HCT116 (cell line): ENCODE measurements around the gene HFE.

Source experiments
- CEBPB ChIP-seq: IDR thresholded peaks from 2 replicates; pipeline ENCODE4 v1.6.1; 2012; ENCODE audit warnings: low read depth
- EGR1 ChIP-seq: IDR thresholded peaks from 2 replicates; pipeline ENCODE4 v1.6.1; 2012; ENCODE audit warnings: low read depth
- EZH2 ChIP-seq: fragments of 200-600 bp; sonication (generic); IDR thresholded peaks from 2 replicates; pipeline ENCODE4 v1.6.1; 2017; ENCODE audit warnings: antibody characterized with exemption, mixed run types
- JUND ChIP-seq: IDR thresholded peaks from 2 replicates; pipeline ENCODE4 v1.6.1; 2012
- POLR2A ChIP-seq: IDR thresholded peaks from 2 replicates; pipeline ENCODE4 v1.7.0; 2011; ENCODE audit warnings: borderline replicate concordance; ENCODE audit not compliant: insufficient read depth, insufficient read length; ENCODE audit errors: extremely low read depth
- POLR2AphosphoS5 ChIP-seq: IDR thresholded peaks from 2 replicates; pipeline ENCODE4 v1.6.1; 2011; ENCODE audit warnings: mild to moderate bottlenecking, low read depth, low read length, moderate library complexity
- SP1 ChIP-seq: IDR thresholded peaks from 2 replicates; pipeline ENCODE4 v1.6.1; 2012; ENCODE audit warnings: low read depth
- SRF ChIP-seq: IDR thresholded peaks from 2 replicates; pipeline ENCODE4 v1.6.1; 2012; ENCODE audit warnings: low read depth
- YY1 ChIP-seq: IDR thresholded peaks from 2 replicates; pipeline ENCODE4 v1.6.1; 2011; ENCODE audit warnings: low read length, low read depth, moderate library complexity, mild to moderate bottlenecking; ENCODE audit not compliant: insufficient replicate concordance; ENCODE audit errors: extremely low read depth
- ZNF274 ChIP-seq: fragments of 200-500 bp; sonication (Bioruptor generic); IDR thresholded peaks from 2 replicates; pipeline ENCODE4 v1.6.1; 2014; ENCODE audit warnings: mild to moderate bottlenecking, low read depth, low read length, inconsistent platforms
- TF ChIP-seq, protein P1 (sequence below), 3 experiments: fragments of 200-600 bp in 1 of 3; sonication (generic) in 1 of 3; IDR thresholded peaks in 2 of 3; conservative IDR thresholded peaks in 1 of 3; 2 replicates each; pipeline ENCODE4 v1.5.1; 2012 to 2017; ENCODE audit warnings: low read depth in 2 of 3, low read length in 2 of 3, antibody characterized with exemption in 1 of 3, borderline replicate concordance in 1 of 3, control low read depth in 1 of 3, mild to moderate bottlenecking in 1 of 3, mixed read lengths in 1 of 3, mixed run types in 1 of 3, moderate library complexity in 1 of 3; ENCODE audit not compliant: insufficient read depth in 1 of 3
- TF ChIP-seq, protein P2 (sequence below): IDR thresholded peaks from 2 replicates; pipeline ENCODE4 v1.6.1; 2011; ENCODE audit warnings: mild to moderate bottlenecking, low read length, moderate library complexity; ENCODE audit not compliant: insufficient replicate concordance; ENCODE audit errors: extremely low read depth
- TF ChIP-seq, protein P3 (sequence below): IDR thresholded peaks from 2 replicates; pipeline ENCODE4 v1.6.1; 2012
- TF ChIP-seq, protein P4 (sequence below): IDR thresholded peaks from 2 replicates; pipeline ENCODE4 v1.6.1; 2012; ENCODE audit warnings: low read depth

DNA sequence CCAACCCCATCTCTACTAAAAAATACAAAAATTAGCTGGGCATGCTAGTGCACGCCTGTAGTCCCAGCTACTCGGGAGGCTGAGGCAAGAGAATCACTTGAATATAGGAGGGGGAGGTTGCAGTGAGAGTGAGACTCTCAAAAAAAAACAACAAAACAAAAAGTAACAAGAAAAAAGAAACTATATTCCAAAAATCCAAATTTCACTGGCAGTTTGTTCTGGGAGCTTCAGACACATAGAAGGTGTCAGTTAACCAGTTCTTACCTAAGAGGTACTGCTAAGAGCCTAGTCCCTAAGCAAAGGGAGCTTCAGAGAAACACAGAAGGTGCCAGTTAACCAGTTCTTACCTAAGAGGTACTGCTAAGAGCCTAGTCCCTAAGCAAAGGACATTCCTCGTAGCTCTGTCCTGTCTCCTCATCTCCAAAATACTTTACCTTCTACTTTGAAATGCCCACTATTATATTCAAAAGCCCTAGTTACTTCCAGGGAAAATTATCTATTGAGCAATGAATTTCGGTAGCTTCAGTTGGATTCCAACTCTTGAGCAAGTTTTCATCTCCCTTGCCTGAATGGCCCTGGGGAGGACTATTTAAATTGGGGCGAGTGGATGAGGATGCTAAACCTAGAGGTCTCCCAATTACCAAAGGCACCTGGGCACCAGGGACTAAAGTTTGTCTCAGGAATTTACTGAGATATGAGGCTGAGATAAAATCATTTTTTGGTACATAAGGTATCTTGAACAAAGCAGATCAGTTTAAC is 41.0 kb downstream of the HFE start:
- TF ChIP-seq, protein P1, sequence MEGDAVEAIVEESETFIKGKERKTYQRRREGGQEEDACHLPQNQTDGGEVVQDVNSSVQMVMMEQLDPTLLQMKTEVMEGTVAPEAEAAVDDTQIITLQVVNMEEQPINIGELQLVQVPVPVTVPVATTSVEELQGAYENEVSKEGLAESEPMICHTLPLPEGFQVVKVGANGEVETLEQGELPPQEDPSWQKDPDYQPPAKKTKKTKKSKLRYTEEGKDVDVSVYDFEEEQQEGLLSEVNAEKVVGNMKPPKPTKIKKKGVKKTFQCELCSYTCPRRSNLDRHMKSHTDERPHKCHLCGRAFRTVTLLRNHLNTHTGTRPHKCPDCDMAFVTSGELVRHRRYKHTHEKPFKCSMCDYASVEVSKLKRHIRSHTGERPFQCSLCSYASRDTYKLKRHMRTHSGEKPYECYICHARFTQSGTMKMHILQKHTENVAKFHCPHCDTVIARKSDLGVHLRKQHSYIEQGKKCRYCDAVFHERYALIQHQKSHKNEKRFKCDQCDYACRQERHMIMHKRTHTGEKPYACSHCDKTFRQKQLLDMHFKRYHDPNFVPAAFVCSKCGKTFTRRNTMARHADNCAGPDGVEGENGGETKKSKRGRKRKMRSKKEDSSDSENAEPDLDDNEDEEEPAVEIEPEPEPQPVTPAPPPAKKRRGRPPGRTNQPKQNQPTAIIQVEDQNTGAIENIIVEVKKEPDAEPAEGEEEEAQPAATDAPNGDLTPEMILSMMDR (IDR thresholded peaks at IDR 0.05 in 2 of 3, conservative IDR thresholded peaks at IDR 0.05 in 1 of 3; ENCODE audit: borderline replicate concordance in 1 of 3, insufficient read depth in 1 of 3, low read depth in 2 of 3, low read length in 2 of 3): no peak
- TF ChIP-seq POLR2A (no peak), SP1 (no peak), EZH2 (no peak), ZNF274 (no peak), SRF (no peak), YY1 (no peak), JUND (no peak), CEBPB (no peak), EGR1 (no peak), POLR2AphosphoS5 (no peak)
- TF ChIP-seq, protein P2, sequence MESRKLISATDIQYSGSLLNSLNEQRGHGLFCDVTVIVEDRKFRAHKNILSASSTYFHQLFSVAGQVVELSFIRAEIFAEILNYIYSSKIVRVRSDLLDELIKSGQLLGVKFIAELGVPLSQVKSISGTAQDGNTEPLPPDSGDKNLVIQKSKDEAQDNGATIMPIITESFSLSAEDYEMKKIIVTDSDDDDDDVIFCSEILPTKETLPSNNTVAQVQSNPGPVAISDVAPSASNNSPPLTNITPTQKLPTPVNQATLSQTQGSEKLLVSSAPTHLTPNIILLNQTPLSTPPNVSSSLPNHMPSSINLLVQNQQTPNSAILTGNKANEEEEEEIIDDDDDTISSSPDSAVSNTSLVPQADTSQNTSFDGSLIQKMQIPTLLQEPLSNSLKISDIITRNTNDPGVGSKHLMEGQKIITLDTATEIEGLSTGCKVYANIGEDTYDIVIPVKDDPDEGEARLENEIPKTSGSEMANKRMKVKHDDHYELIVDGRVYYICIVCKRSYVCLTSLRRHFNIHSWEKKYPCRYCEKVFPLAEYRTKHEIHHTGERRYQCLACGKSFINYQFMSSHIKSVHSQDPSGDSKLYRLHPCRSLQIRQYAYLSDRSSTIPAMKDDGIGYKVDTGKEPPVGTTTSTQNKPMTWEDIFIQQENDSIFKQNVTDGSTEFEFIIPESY: no peak
- TF ChIP-seq, protein P3, sequence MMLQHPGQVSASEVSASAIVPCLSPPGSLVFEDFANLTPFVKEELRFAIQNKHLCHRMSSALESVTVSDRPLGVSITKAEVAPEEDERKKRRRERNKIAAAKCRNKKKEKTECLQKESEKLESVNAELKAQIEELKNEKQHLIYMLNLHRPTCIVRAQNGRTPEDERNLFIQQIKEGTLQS: no peak
- TF ChIP-seq, protein P4, sequence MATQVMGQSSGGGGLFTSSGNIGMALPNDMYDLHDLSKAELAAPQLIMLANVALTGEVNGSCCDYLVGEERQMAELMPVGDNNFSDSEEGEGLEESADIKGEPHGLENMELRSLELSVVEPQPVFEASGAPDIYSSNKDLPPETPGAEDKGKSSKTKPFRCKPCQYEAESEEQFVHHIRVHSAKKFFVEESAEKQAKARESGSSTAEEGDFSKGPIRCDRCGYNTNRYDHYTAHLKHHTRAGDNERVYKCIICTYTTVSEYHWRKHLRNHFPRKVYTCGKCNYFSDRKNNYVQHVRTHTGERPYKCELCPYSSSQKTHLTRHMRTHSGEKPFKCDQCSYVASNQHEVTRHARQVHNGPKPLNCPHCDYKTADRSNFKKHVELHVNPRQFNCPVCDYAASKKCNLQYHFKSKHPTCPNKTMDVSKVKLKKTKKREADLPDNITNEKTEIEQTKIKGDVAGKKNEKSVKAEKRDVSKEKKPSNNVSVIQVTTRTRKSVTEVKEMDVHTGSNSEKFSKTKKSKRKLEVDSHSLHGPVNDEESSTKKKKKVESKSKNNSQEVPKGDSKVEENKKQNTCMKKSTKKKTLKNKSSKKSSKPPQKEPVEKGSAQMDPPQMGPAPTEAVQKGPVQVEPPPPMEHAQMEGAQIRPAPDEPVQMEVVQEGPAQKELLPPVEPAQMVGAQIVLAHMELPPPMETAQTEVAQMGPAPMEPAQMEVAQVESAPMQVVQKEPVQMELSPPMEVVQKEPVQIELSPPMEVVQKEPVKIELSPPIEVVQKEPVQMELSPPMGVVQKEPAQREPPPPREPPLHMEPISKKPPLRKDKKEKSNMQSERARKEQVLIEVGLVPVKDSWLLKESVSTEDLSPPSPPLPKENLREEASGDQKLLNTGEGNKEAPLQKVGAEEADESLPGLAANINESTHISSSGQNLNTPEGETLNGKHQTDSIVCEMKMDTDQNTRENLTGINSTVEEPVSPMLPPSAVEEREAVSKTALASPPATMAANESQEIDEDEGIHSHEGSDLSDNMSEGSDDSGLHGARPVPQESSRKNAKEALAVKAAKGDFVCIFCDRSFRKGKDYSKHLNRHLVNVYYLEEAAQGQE: no peak
